ENCODE measurements around the gene ANTXR1. TPM values are rescaled to one million over a fixed set of nuclear protein-coding genes. Genes with fewer than 3 reads are reported as not detected.

The ANTXR1 gene
- total RNA-seq, 1 experiment from 2014 or later, result 0.27 TPM

- CTCF ChIA-PET, result no interaction called here
These were observed 200.8 kb downstream of the ANTXR1 start for GRCh38 chr2:69213782-69214181.

GRCh38 chr2:69214898-69215297 lies 201.9 kb downstream of the ANTXR1 start:
- DNase-seq, result no peak
- no peak for TF ChIP-seq CTCF (IDR thresholded peaks at IDR 0.05; ENCODE audit: insufficient read depth in 1 of 2, low read depth in 1 of 2, low read length in 1 of 2, severe bottlenecking in 1 of 2, unreplicated experiment in 1 of 2)
- no peaks in the 10 kb centered on the region for H3K9me3 Mint-ChIP-seq (ENCODE audit: unreplicated experiment)
- H3K9me3 ChIP-seq, result no peaks in the 10 kb centered on the region
- BruUV-seq (replicated peaks), result no TSS peak
- H3K36me3 Mint-ChIP-seq (ENCODE audit: insufficient read depth, unreplicated experiment), result no peaks in the 10 kb centered on the region
- CTCF ChIA-PET, result no interaction called here
- POLR2A ChIA-PET, result no interaction called here
- H3K4me1 ChIP-seq, result no peaks in the 10 kb centered on the region
- no peaks in the 10 kb centered on the region for H3K4me1 Mint-ChIP-seq (ENCODE audit: low read depth, unreplicated experiment)
- H3K27ac Mint-ChIP-seq (ENCODE audit: unreplicated experiment), result no peak overlapping the region
- no peak overlapping the region for H3K4me3 ChIP-seq (ENCODE audit: low read depth, low read length)
- H3K4me3 Mint-ChIP-seq (ENCODE audit: unreplicated experiment), result no peak overlapping the region
- H3K27me3 Mint-ChIP-seq (ENCODE audit: insufficient read depth, unreplicated experiment), result no peaks in the 10 kb centered on the region
- H3K27me3 ChIP-seq (replicated peaks; ENCODE audit: control insufficient read depth, insufficient read depth, low read length), result no peaks in the 10 kb centered on the region
- no peaks in the 10 kb centered on the region for H3K36me3 ChIP-seq (ENCODE audit: control insufficient read depth, insufficient read depth, low read length)
- intact Hi-C loops (cut with micrococcal nuclease; ENCODE audit: unreplicated experiment), result no loop called here

More at GRCh38 chr2:69213782-69214181, 200.8 kb downstream of the ANTXR1 start:
- intact Hi-C loops (cut with micrococcal nuclease; ENCODE audit: unreplicated experiment), result no loop called here
- no peaks in the 10 kb centered on the region for H3K27me3 ChIP-seq (replicated peaks; ENCODE audit: control insufficient read depth, insufficient read depth, low read length)
- no peak for TF ChIP-seq CTCF (IDR thresholded peaks at IDR 0.05; ENCODE audit: insufficient read depth in 1 of 2, low read depth in 1 of 2, low read length in 1 of 2, severe bottlenecking in 1 of 2, unreplicated experiment in 1 of 2)
- H3K9me3 ChIP-seq, result no peaks in the 10 kb centered on the region
- Mint-ChIP-seq H3K4me1 (ENCODE audit: low read depth, unreplicated experiment) (no peaks in the 10 kb centered on the region), H3K9me3 (ENCODE audit: unreplicated experiment) (no peaks in the 10 kb centered on the region), H3K27ac (ENCODE audit: unreplicated experiment) (no peak overlapping the region), H3K4me3 (ENCODE audit: unreplicated experiment) (no peak overlapping the region), H3K36me3 (ENCODE audit: insufficient read depth, unreplicated experiment) (no peaks in the 10 kb centered on the region), H3K27me3 (ENCODE audit: insufficient read depth, unreplicated experiment) (no peaks in the 10 kb centered on the region)
- H3K4me3 ChIP-seq (ENCODE audit: low read depth, low read length), result no peak overlapping the region
- no peaks in the 10 kb centered on the region for H3K36me3 ChIP-seq (ENCODE audit: control insufficient read depth, insufficient read depth, low read length)
- DNase-seq, result no peak
- POLR2A ChIA-PET, result no interaction called here
- no peaks in the 10 kb centered on the region for H3K4me1 ChIP-seq
- no TSS peak for BruUV-seq (replicated peaks)

- Histone ChIP-seq H3K36me3 (ENCODE audit: control insufficient read depth, insufficient read depth, low read length) (no peaks in the 10 kb centered on the region), H3K4me3 (ENCODE audit: low read depth, low read length) (no peak overlapping the region), H3K4me1 (no peaks in the 10 kb centered on the region), H3K9me3 (no peaks in the 10 kb centered on the region), H3K27me3 (replicated peaks; ENCODE audit: control insufficient read depth, insufficient read depth, low read length) (no peaks in the 10 kb centered on the region)
- Mint-ChIP-seq H3K9me3 (ENCODE audit: unreplicated experiment) (no peaks in the 10 kb centered on the region), H3K4me3 (ENCODE audit: unreplicated experiment) (no peak overlapping the region), H3K27ac (ENCODE audit: unreplicated experiment) (no peak overlapping the region), H3K36me3 (ENCODE audit: insufficient read depth, unreplicated experiment) (no peaks in the 10 kb centered on the region), H3K4me1 (ENCODE audit: low read depth, unreplicated experiment) (no peaks in the 10 kb centered on the region), H3K27me3 (ENCODE audit: insufficient read depth, unreplicated experiment) (peaks cover 2% of the 10 kb centered on the region)
- intact Hi-C loops (cut with micrococcal nuclease; ENCODE audit: unreplicated experiment), result no loop called here
- DNase-seq, result no peak
- TF ChIP-seq CTCF (IDR thresholded peaks at IDR 0.05; ENCODE audit: insufficient read depth in 1 of 2, low read depth in 1 of 2, low read length in 1 of 2, severe bottlenecking in 1 of 2, unreplicated experiment in 1 of 2), result no peak
- ChIA-PET POLR2A (no interaction called here), CTCF (no interaction called here)
- no TSS peak for BruUV-seq (replicated peaks)
These were observed 203.8 kb downstream of the ANTXR1 start for GRCh38 chr2:69216535-69217332.

Data from Caco-2 (cell line).